PC-3 (cell line): Measurements from ENCODE around the gene MTHFS.

Source experiments
- CTCF ChIP-seq: fragments of 300-600 bp; sonication (generic); conservative IDR thresholded peaks from 2 replicates; pipeline ENCODE4 v1.5.1; 2017; ENCODE audit warnings: antibody characterized with exemption, low read depth, mild to moderate bottlenecking, low read length
- EZH2 ChIP-seq: fragments of 300-600 bp; sonication (generic); IDR thresholded peaks from one replicate; pipeline ENCODE4 v1.6.1; 2017; ENCODE audit warnings: antibody characterized with exemption, mild to moderate bottlenecking, low read length; ENCODE audit not compliant: unreplicated experiment
- EZH2phosphoT487 ChIP-seq: fragments of 300-600 bp; sonication (generic); IDR thresholded peaks from 2 replicates; pipeline ENCODE4 v1.6.1; 2018; ENCODE audit warnings: mild to moderate bottlenecking, antibody characterized with exemption, low read length, borderline replicate concordance

DNA sequence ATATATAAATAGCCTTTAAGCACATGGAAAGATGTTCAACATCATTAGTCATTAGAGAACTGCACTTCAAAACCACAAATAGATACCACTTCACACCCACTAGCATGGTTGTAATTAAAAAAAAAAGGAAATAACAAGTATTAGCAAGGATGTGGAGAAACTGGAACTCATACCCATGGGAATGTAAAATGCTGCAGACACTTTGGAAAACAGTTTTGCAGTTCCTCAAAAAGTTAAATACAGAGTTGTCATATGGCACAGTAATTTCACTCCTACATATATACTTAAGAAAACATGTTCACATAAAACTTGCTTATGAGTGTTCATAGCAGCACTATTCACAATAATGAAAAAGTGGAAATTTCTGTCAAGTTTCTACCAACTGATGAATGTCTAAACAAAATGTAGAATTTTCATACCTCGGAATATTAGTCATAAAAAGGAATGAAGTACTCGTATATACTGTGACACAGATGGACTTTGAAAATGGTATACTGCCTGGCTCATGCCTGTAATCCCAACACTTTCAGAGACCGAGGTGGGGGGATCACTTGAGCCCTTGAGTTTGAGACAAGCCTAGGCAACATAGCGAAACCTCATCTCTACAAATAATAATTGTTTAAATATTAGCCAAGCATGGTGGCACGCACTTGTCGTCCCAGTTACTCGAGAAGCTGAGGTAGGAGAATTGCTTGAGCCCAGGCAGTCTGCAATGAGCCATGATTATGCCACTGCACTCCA lies 46.1 kb upstream of the MTHFS start:
- TF ChIP-seq EZH2phosphoT487 (no peak), CTCF (no peak), EZH2 (no peak)
